GM18870 (cell line): ENCODE data around the gene TIGD7.

ENCODE experiments used
- ATAC-seq: cut with Tn5 transposase; IDR thresholded peaks from one replicate; pipeline ENCODE4 v1.9.1; 2021; ENCODE audit warnings: moderate library complexity; ENCODE audit not compliant: unreplicated experiment

Gene TIGD7, protein sequence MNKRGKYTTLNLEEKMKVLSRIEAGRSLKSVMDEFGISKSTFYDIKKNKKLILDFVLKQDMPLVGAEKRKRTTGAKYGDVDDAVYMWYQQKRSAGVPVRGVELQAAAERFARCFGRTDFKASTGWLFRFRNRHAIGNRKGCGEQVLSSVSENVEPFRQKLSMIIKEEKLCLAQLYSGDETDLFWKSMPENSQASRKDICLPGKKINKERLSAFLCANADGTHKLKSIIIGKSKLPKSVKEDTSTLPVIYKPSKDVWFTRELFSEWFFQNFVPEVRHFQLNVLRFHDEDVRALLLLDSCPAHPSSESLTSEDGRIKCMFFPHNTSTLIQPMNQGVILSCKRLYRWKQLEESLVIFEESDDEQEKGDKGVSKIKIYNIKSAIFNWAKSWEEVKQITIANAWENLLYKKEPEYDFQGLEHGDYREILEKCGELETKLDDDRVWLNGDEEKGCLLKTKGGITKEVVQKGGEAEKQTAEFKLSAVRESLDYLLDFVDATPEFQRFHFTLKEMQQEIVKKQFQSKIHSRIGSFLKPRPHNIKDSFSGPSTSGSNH

GRCh38 chr16:3305109-3306068 lies at the start of gene TIGD7, which contains the start of gene ZNF75A:
Gene TIGD7 (minus strand): TSS chr16:3305430. CDS start chr16:3300614, 4,816 bp downstream.
Gene ZNF75A (plus strand): TSS chr16:3305497. CDS start chr16:3308429, 2,932 bp downstream.
- ATAC-seq = peak; percentile 68

- ATAC-seq = no peak
Observed at GRCh38 chr16:3349175-3349574, 43.9 kb upstream of the TIGD7 start.

DNA sequence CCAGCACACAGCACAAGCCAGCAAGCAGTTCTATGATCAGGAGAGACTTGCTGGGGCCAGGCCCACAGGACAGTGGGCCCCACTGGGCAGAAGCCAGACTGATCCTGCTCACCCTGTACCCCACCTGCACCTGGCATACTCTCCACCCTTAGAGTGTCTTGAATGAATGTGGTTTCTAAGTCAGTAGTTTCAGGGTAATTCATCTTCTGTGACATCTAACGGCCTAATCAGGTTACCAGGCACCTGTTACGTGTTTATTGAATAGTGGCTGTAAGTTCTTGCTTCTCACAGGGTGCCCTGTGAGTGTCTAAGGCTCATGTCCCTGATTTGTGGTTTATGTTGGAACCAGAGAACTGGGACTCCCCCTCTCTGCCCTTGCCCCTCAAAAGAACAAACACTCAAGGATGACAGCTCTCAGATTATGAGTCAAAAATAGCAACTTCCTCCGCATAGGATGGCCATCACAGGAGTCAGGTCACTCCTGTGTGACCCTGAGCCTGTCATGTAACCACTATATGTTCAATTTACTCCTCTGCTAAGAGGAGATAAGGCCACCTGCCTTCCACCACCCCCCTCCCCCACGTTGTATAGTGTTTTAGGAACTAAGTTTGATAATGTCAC lies 43.4 kb upstream of the TIGD7 start:
- ATAC-seq = no peak

- no peak for ATAC-seq
Observed at GRCh38 chr16:3347586-3347985, 42.4 kb upstream of the TIGD7 start.

DNA sequence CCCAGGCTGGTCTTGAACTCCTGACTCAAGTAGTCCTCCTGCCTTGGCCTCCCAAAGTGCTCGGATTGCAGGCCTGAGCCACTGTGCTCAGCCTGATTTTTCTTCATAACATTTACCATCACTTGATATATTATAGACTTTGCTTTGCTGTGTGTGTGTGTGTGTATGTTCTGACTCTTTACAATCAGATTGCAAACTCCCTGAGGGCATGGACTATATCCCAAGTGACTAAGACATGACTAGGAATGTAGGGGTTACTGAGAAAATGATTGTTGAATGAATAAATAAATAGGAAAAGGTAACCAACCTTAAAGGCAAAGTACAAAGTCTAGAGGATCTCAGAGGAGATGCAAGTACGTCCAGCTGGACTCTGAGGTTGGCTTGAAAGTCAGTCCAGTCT lies 40.8 kb upstream of the TIGD7 start:
- no peak for ATAC-seq

- no peak for ATAC-seq
Observed at GRCh38 chr16:3328643-3329042, 23.4 kb upstream of the TIGD7 start.

DNA sequence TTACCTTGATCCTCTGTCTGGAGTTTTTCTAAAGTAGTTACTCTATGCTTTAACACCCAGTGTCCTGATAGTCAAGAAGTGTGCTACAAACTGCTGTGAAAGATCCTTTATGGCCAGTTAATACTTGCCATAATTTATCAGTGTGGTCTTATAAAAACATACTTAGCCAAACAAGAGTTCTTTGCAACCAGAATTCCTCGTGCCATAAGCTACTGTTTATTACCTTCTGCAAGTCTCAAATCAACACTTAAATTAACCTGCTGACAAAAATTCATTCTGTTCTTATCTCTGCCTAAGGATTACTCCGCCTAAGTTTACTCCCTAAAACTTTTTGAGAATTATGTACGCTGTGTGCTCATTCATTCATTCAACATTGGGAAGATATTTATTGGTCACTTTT lies 22.9 kb upstream of the TIGD7 start:
- no peak for ATAC-seq

DNA sequence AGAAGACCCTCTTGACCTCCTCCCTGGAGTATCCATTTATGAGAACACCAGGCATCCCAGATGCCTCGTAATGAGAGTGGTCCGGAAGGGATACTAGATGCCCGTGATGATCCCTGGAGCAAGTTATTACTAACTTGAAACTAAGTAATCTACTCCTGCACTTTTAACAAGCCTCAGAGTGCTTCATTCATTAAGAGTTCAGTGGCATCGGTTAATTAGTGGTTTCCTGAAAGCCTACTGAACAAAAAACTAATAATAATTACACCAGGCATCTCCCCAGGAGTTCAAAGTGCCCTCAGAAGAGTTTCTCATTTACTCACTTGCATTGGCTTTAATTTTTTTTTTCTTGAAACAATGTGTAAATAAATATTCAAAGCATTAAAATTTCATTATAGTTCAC lies 22.3 kb upstream of the TIGD7 start:
- ATAC-seq = no peak

DNA sequence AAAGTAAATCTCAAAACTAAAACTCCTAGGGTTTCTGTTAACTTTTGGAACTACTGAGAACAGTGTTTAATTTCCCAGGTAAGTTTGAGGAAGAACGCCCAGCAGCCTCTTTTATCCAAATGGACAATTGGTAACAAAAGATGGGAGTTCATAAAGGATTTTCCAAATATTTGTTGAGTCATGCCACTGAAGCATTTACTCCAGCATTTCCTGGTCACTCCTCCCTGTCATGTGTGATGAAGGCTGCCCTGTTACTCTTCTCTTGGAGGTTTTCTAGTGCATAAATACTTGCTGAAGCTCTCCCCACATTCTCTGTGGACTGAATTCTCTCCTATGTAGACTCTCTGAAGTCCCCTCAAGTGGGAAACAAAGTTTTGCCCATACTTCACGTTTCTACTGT lies 16.6 kb upstream of the TIGD7 start:
- no peak for ATAC-seq

- ATAC-seq = no peak
Observed at GRCh38 chr16:3317315-3317999, 12.2 kb upstream of the TIGD7 start.

GRCh38 chr16:3311496-3311895 lies 6.3 kb upstream of the TIGD7 start:
- ATAC-seq = no peak

GRCh38 chr16:3306078-3306477 lies 848 bp upstream of the TIGD7 start:
- ATAC-seq = no peak

- ATAC-seq = no peak
Observed at GRCh38 chr16:3304370-3304769, 860 bp downstream of the TIGD7 start.

GRCh38 chr16:3295783-3296182 lies 9.4 kb downstream of the TIGD7 start:
- no peak for ATAC-seq

DNA sequence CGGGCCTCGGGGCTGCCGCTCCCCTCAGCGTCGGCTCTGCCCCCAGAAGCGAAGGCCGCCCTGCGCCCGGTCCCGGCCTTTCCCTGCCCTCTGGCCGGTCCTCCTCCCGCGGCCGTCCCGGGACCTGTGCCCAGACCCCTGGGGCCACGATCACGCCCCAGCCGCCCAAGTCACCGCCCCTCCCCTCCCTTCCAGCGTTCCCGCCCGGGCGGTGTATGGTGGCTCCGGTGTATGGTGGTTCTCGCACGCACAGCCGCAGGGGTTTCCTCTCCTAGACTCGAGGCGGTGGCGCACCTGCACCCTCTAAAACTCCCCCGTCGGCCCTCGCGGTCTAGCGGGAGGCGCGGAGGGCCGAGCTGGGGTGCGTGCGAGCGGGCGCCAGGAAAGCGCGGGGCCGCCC lies 10.0 kb downstream of the TIGD7 start:
- no peak for ATAC-seq

- no peak for ATAC-seq
Observed at GRCh38 chr16:3292604-3293003, 12.6 kb downstream of the TIGD7 start.

- ATAC-seq = no peak
Observed at GRCh38 chr16:3289998-3290673, 15.1 kb downstream of the TIGD7 start.

GRCh38 chr16:3285131-3285530 lies 20.1 kb downstream of the TIGD7 start:
- ATAC-seq = no peak

DNA sequence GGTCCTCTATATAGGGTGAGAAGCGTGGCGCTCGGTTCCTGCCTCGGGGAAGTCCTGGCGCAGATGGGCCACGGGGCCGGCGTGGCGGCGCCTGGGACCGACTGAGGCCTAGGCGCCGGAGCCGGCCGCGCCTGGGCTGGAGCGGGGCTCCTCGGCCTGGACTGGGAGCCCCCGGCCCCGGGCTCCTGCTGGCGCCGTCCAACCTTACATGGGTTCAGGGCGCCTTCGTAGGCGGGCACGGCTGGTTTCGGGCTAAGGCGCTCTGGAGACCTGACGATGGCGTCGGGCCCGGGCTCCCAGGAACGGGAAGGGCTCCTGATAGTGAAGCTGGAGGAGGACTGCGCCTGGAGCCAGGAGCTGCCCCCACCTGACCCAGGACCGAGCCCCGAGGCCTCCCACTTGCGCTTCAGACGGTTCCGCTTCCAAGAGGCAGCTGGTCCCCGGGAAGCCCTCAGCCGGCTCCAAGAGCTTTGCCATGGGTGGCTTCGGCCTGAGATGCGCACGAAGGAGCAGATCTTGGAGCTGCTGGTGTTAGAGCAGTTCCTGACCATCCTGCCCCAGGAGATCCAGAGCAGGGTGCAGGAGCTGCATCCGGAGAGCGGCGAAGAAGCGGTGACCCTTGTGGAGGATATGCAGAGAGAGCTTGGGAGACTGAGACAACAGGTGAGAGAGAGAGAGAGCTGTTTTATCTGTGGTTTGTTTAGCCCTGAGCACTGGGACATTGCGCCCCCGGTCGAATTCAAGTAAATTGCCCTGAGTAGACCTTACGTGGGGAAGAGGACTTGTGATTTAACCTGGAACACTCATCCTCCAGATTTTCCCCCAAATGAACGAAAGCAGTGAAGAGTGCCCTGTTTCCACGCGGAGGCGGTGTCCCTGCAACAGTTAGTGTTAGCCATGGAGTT lies 21.4 kb downstream of the TIGD7 start:
- ATAC-seq = no peak
